Right lobe of liver (tissue), 6 donors: Measurements from ENCODE around the gene AIG1. TPM values are rescaled to one million over a fixed set of nuclear protein-coding genes. Genes with fewer than 3 reads are reported as not detected.

Experiments
- ATAC-seq, 4 donors: fragments of 200-7000 bp; cut with Tn5 transposase; one replicate each; pipeline ENCODE4 v1.9.1; 2020; ENCODE audit warnings: mild to moderate bottlenecking in 4 of 4, moderate library complexity in 4 of 4
- DNase-seq, 3 donors: peaks; one replicate each; pipeline ENCODE4 v3.0.0-alpha.2; 2020
- H3K27ac ChIP-seq, 3 donors: fragments of 200-600 bp; one replicate each; pipeline ENCODE4 v1.8.0; 2022
- H3K27me3 ChIP-seq, 2 donors: fragments of 200-600 bp; one replicate each; pipeline ENCODE4 v1.8.0; 2022
- H3K36me3 ChIP-seq, 4 donors: fragments of 200-600 bp; sonication (generic) in 1 of 4; one replicate each; pipeline versions ENCODE4 v1.5.1 to v1.8.0; 2017 to 2022; ENCODE audit warnings: control low read depth in 1 of 4
- H3K4me1 ChIP-seq, 4 donors: fragments of 200-600 bp; sonication (generic) in 1 of 4; one replicate each; pipeline versions ENCODE4 v1.5.1 to v1.8.0; 2017 to 2022; ENCODE audit warnings: control low read depth in 1 of 4
- H3K4me3 ChIP-seq, 3 donors: fragments of 200-600 bp; one replicate each; pipeline ENCODE4 v1.8.0; 2022
- H3K9me3 ChIP-seq, 4 donors: fragments of 200-600 bp; sonication (generic) in 1 of 4; one replicate each; pipeline versions ENCODE4 v1.5.1 to v1.8.0; 2017 to 2022; ENCODE audit warnings: control low read depth in 1 of 4
- CTCF ChIP-seq, 4 donors: fragments of 200-600 bp in 3 of 4; fragments of 450-650 bp in 1 of 4; IDR thresholded peaks; one replicate each; pipeline versions ENCODE4 v1.5.1 to v1.8.0; 2016 to 2022; ENCODE audit warnings: antibody characterized with exemption in 4 of 4, mild to moderate bottlenecking in 2 of 4
- POLR2A ChIP-seq: fragments of 450-650 bp; IDR thresholded peaks from one replicate; pipeline ENCODE4 v1.6.1; 2017; ENCODE audit warnings: antibody characterized with exemption, mild to moderate bottlenecking
- WGBS: methylation state at CpG from one replicate; pipeline ENCODE4 v1.1.6; 2018; ENCODE audit warnings: low coverage, low lambda C conversion rate; ENCODE audit not compliant: insufficient coverage; ENCODE audit errors: missing lambda C conversion rate; 5-methylcytosine and 5-hydroxymethylcytosine counted together
- intact Hi-C, 2 donors: fragments of 100-400 bp; cut with DNase I; formaldehyde crosslinking; loops; one replicate each; pipeline versions ENCODE4 v1.11.2 to v1.14.1; 2022
- total RNA-seq, 6 experiments: library from RNA; depleted of rRNA in 2 of 6; stranded (reverse); fragments of >200 nt in 2 of 6; fragmentation: NEBNext Ultra II Directional in 3 of 6; extraction: Animal tissue kit (Norgen Biotek cat#: 25700) in 3 of 6; gene quantifications; one replicate each; pipeline versions ENCODE4 v1.1.0 to v1.2.4, GENCODE V29; 2016 to 2023
- donor health status: DM: no; HTN: yes; CAD: no.
- donor health status: DM: no; HTN: no; CAD: no.
- donor health status: DM: no; HTN: no; CAD: no.
- donor health status: DM: no; HTN: yes; CAD: no.
- donor health status: DM: no; HTN: yes; CAD: no.

The AIG1 gene
- total RNA-seq, 6 experiments from 2014 or later: 81.4 to 151 (median 111) TPM

- Histone ChIP-seq H3K4me1 (no peaks in the 10 kb centered on the region), H3K27ac (no peak overlapping the region), H3K36me3 (no peaks in the 10 kb centered on the region), H3K27me3 (no peaks in the 10 kb centered on the region), H3K4me3 (no peak overlapping the region), H3K9me3 (no peaks in the 10 kb centered on the region)
- ATAC-seq (no peak), DNase-seq (no peak)
- TF ChIP-seq POLR2A: no peak
- TF ChIP-seq CTCF (IDR thresholded peaks at IDR 0.05): no peak
- intact Hi-C loops: no loop called here
- WGBS: 87% methylated on average over 6 of the region's 6 CpGs
Measured at GRCh38 chr6:143021543-143021942, 39.1 kb upstream of the AIG1 start.

- WGBS: 79% methylated on average over 2 of the region's 2 CpGs
- Histone ChIP-seq H3K4me1 (no peaks in the 10 kb centered on the region), H3K27me3 (no peaks in the 10 kb centered on the region), H3K4me3 (no peak overlapping the region), H3K9me3 (no peaks in the 10 kb centered on the region), H3K27ac (no peak overlapping the region), H3K36me3 (no peaks in the 10 kb centered on the region)
- ATAC-seq (no peak), DNase-seq (no peak)
- intact Hi-C loops: no loop called here
- no peak for TF ChIP-seq POLR2A
- TF ChIP-seq CTCF (IDR thresholded peaks at IDR 0.05): no peak
Measured at GRCh38 chr6:143022587-143022986, 38.1 kb upstream of the AIG1 start.

DNA sequence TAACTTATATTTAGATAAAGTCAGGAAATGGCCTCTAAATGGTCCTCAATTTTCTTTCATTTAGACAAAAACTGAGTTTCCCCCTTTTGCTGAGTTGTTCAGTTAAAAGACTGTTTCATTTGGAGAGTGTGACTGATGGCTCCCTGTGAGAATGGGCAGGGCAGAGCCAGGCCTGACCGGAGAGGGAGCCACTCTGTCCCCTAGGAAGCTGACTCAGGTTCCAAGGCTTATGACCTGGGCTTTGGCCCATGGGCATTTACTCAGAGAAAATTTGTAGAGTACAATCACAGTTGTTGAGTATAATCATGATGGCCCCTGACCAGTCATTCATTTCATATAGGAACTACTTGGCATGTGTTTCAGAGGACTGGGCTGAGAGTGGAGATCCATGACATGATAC is 37.0 kb upstream of the AIG1 start:
- DNase-seq (no peak), ATAC-seq (no peak)
- H3K4me3 ChIP-seq: no peak overlapping the region
- TF ChIP-seq CTCF (IDR thresholded peaks at IDR 0.05): no peak
- no peaks in the 10 kb centered on the region for H3K27me3 ChIP-seq
- intact Hi-C loops: no loop called here
- H3K36me3 ChIP-seq: no peaks in the 10 kb centered on the region
- WGBS: no CpG with 5 or more reads among the region's 1 CpG
- H3K27ac ChIP-seq: no peak overlapping the region
- no peaks in the 10 kb centered on the region for H3K4me1 ChIP-seq
- H3K9me3 ChIP-seq: no peaks in the 10 kb centered on the region

DNA sequence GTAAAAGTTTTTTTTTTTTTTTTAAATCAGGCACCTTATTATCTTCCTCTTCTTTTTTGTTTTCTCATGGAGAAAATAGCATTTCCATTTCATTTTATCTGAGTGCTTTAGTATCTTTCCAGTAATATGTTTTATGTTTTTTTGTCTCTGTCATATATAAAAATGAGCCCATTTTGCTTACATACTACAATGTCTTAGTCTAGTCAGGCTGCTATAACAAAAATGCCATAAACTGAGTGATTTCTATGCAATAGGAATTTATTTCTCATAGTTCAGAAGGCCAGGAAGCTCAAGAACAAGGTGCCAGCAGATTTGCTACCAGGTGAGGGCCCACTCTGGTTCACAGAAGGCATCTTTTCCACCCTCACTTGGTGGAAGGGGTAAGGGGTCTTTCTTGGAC is 35.7 kb upstream of the AIG1 start:
- no peaks in the 10 kb centered on the region for H3K27me3 ChIP-seq
- no peaks in the 10 kb centered on the region for H3K4me1 ChIP-seq
- H3K9me3 ChIP-seq: no peaks in the 10 kb centered on the region
- no peak for ATAC-seq
- TF ChIP-seq POLR2A: no peak
- H3K27ac ChIP-seq: no peak overlapping the region
- no peaks in the 10 kb centered on the region for H3K36me3 ChIP-seq
- intact Hi-C loops: no loop called here
- DNase-seq: no peak
- H3K4me3 ChIP-seq: no peak overlapping the region

DNA sequence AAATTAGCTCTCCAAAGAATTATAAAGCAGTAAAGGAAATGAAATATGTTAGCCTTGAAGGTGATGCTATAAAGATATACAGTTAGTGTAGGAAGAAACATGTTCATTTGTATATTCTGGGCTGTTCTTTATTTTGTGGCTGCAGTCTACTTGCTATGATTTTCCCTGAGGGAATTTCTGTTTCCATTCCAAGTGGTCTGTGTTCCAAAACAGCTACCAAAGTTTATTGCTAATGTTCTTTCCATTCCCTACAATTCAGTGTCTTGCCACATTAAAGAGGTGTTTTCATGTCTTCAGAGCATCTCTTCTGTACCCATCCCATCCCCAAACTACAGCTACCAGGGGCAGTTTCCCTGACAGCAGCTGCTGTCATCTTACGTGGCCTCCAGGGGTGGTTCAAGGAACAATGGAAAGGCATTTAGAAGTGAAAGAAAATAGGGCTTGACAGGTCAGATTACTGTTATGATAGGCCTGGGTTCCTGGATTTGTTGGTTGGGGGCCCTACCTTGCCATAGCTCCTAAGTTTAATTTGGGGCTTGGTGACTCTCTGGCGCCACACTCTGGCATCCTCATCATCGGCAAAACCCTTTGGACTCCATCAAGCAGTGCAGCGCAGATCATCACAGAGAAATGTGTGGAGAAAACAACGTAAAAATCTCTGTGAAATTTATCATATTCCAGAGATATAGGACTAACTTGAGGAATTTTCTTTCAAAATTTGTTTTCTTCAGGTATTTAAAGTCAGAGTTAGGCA is 33.8 kb upstream of the AIG1 start:
- ATAC-seq: peak; percentile 65 to 77 (median 71)
- Histone ChIP-seq H3K4me1 (no peaks in the 10 kb centered on the region), H3K4me3 (no peak overlapping the region), H3K36me3 (no peaks in the 10 kb centered on the region), H3K27ac (no peak overlapping the region), H3K27me3 (no peaks in the 10 kb centered on the region), H3K9me3 (no peaks in the 10 kb centered on the region)
- TF ChIP-seq POLR2A (no peak), CTCF (IDR thresholded peaks at IDR 0.05) (peak; percentile 45 to 70 (median 48))
- intact Hi-C loops: no loop called here
- DNase-seq: peak; percentile 25 to 53 (median 51)
- WGBS: 37% methylated on average over 5 of the region's 5 CpGs
